GM12878 (cell line): ENCODE data around the gene HRH2.

ENCODE experiments used
- CTCF ChIP-seq, 3 experiments: IDR thresholded peaks in 2 of 3; conservative IDR thresholded peaks in 1 of 3; 2 replicates each; pipeline ENCODE4 v1.5.1; 2011; ENCODE audit warnings: low read depth in 3 of 3, low read length in 3 of 3, mild to moderate bottlenecking in 3 of 3, control low read depth in 2 of 3, moderate library complexity in 2 of 3, inconsistent platforms in 1 of 3, mixed read lengths in 1 of 3; ENCODE audit not compliant: control insufficient read depth in 2 of 3, insufficient read depth in 1 of 3; ENCODE audit errors: extremely low read depth in 1 of 3
- SREBF2 ChIP-seq: IDR thresholded peaks from 2 replicates; pipeline ENCODE4 v1.6.1; 2012; ENCODE audit warnings: mild to moderate bottlenecking, low read length

- TF ChIP-seq CTCF (IDR thresholded peaks at IDR 0.05 in 2 of 3, conservative IDR thresholded peaks at IDR 0.05 in 1 of 3; ENCODE audit: control insufficient read depth in 2 of 3, extremely low read depth in 1 of 3, insufficient read depth in 1 of 3, low read depth in 3 of 3, low read length in 3 of 3) = no peak
- TF ChIP-seq SREBF2 = no peak
Observed at GRCh38 chr5:175679411-175679810, 21.5 kb downstream of the HRH2 start.
